ENCODE measurements around the gene IDH3B. TPM values are rescaled to one million over a fixed set of nuclear protein-coding genes. Genes with fewer than 3 reads are reported as not detected.

Gene IDH3B
- total and polyA plus RNA-seq, 8 donors = 27.3 to 83.3 (median 34.8) TPM

DNA sequence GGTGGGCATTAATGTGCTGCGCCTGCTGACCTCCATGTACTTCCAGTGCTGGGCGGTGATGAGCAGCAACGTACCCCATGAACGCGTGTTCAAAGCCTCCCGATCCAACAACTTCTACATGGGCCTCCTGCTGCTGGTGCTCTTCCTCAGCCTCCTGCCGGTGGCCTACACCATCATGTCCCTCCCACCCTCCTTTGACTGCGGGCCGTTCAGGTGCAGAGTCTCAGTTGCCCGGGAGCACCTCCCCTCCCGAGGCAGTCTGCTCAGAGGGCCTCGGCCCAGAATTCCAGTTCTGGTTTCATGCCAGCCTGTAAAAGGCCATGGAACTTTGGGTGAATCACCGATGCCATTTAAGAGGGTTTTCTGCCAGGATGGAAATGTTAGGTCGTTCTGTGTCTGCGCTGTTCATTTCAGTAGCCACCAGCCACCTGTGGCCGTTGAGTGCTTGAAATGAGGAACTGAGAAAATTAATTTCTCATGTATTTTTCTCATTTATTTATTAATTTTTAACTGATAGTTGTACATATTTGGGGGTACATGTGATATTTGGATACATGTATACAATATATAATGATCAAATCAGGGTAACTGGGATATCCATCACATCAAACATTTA is 46.8 kb downstream of the IDH3B start:
- no peak for ATAC-seq
- 77 to 79% methylated on average over 16 of the region's 16 CpGs for WGBS, 2 donors
- intact Hi-C loops (cut with DNase I) = no loop called here

DNA sequence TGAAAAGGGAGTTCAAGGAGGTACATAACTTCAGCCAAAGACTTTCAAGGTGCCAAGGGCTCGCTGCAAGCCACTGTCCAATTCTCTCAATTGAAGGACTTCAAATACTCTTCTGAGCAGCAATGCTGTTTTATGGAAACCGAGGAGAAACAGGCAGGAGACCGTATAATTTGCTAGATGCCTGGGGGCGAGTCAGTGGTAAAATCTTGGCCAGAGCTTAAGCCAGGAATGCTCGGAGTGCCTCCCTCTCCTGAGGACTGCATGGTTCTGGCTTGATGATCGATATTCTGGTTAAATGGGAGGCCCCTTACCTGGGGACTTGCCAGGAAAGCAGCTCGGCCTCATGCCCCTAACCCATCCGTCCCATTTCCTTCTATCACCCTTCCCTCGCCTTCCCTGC is 47.4 kb downstream of the IDH3B start:
- WGBS, 2 donors = 64% methylated on average over 9 of the region's 9 CpGs
- Histone ChIP-seq H3K4me3 (no peak overlapping the region), H3K9me3 (no peaks in the 10 kb centered on the region), H3K27ac (no peak overlapping the region), H3K36me3 (no peaks in the 10 kb centered on the region), H3K4me1 (no peaks in the 10 kb centered on the region), H3K27me3 (no peaks in the 10 kb centered on the region)
- TF ChIP-seq, protein P1, sequence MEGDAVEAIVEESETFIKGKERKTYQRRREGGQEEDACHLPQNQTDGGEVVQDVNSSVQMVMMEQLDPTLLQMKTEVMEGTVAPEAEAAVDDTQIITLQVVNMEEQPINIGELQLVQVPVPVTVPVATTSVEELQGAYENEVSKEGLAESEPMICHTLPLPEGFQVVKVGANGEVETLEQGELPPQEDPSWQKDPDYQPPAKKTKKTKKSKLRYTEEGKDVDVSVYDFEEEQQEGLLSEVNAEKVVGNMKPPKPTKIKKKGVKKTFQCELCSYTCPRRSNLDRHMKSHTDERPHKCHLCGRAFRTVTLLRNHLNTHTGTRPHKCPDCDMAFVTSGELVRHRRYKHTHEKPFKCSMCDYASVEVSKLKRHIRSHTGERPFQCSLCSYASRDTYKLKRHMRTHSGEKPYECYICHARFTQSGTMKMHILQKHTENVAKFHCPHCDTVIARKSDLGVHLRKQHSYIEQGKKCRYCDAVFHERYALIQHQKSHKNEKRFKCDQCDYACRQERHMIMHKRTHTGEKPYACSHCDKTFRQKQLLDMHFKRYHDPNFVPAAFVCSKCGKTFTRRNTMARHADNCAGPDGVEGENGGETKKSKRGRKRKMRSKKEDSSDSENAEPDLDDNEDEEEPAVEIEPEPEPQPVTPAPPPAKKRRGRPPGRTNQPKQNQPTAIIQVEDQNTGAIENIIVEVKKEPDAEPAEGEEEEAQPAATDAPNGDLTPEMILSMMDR (IDR thresholded peaks at IDR 0.05) = no peak
- no peak for ATAC-seq
- intact Hi-C loops (cut with DNase I) = no loop called here
- no peak for DNase-seq
- no peak for FAIRE-seq

More for the DNA sequence above, 46.8 kb downstream of the IDH3B start:
- Histone ChIP-seq H3K9me3 (no peaks in the 10 kb centered on the region), H3K36me3 (no peaks in the 10 kb centered on the region), H3K27ac (no peak overlapping the region), H3K4me3 (no peak overlapping the region), H3K27me3 (no peaks in the 10 kb centered on the region), H3K4me1 (no peaks in the 10 kb centered on the region)
- no peak for FAIRE-seq
- DNase-seq = no peak
- TF ChIP-seq, protein P1 (IDR thresholded peaks at IDR 0.05) = no peak

DNA sequence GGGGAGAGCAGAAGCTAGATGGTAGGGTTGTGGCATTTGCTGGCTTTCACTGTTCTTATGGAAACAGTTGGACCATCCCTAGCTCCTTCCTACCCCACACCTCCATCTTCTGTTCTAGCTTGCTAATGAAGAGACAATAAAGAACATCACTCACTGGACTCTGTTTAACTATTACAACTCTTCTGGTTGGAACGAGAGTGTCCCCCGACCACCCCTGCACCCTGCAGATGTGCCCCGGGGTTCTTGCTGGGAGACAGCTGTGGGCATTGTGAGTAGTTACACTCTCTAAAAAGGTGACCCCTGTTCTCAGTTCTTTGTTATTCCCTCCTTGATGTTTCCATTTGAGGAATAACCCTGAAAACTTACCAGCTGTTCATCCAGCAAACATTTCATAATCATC is 51.9 kb downstream of the IDH3B start:
- 66 to 73% methylated on average over 3 of the region's 3 CpGs for WGBS, 2 donors
- FAIRE-seq = no peak
- no peak for ATAC-seq
- Histone ChIP-seq H3K27me3 (no peaks in the 10 kb centered on the region), H3K9me3 (no peaks in the 10 kb centered on the region), H3K4me1 (no peaks in the 10 kb centered on the region), H3K27ac (no peak overlapping the region), H3K36me3 (no peaks in the 10 kb centered on the region), H3K4me3 (no peak overlapping the region)
- TF ChIP-seq, protein P1 (IDR thresholded peaks at IDR 0.05) = no peak
- intact Hi-C loops (cut with DNase I) = no loop called here
- no peak for DNase-seq

DNA sequence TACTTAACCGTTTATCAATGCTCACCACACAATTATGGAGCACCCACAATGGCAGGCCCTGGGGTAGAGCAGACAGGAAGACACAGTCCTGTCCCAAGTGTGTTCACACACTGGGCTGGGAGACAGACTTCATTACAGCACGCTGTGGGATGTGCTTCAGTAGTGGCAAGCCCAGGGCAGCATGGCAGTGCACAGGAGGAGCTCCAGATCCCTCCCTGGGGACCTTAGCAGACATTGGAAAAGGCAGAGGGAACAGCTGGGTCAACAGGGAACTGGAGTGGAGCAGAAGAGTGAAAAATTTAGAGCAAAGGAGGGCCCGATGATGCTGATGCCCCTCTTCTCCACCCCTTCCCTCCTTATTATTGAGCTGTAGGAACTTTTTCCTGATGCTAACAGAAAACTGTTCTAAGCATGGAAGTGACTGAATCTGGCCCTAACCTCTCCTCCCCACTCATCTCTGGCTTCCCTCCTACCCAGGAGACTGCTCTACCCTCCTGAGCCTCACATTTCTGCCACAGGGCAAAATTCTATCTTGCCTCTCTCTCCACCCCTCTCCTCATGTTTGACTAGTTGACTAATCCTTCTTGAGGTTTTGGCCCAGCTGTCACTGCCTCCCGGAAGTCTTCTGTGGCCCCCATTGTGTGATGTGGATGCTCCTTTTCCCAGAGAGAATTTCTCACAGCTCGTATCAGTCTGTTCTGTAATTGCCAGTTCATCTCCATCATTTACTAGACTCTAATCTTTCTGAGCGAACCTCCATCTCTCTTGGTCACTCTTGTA is 52.9 kb downstream of the IDH3B start:
- ATAC-seq (no peak), DNase-seq (no peak), FAIRE-seq (no peak)
- Histone ChIP-seq H3K27me3 (no peaks in the 10 kb centered on the region), H3K9me3 (no peaks in the 10 kb centered on the region), H3K4me1 (no peaks in the 10 kb centered on the region), H3K4me3 (no peak overlapping the region), H3K27ac (no peak overlapping the region), H3K36me3 (no peaks in the 10 kb centered on the region)
- intact Hi-C loops (cut with DNase I) = no loop called here
- 44 to 53% methylated on average over 6 of the region's 6 CpGs for WGBS, 2 donors
- TF ChIP-seq, protein P1 (IDR thresholded peaks at IDR 0.05) = no peak

DNA sequence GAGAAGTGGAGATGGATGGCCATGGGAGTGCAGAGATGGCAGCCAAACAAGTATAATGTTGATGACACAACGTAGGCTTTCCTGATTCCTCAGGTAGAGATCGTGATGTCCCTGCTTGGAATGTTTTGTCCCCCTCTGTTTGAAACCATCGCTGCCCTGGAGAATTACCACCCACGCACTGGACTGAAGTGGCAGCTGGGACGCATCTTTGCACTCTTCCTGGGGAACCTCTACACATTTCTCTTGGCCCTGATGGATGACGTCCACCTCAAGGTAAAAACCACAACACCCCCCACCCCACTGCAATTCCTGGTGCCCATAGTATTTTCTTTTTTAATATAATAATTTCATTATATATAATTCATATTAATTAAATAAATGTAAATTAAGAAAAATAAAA is 53.7 kb downstream of the IDH3B start:
- DNase-seq = no peak
- Histone ChIP-seq H3K9me3 (no peaks in the 10 kb centered on the region), H3K27ac (no peak overlapping the region), H3K27me3 (no peaks in the 10 kb centered on the region), H3K4me3 (no peak overlapping the region), H3K4me1 (no peaks in the 10 kb centered on the region), H3K36me3 (no peaks in the 10 kb centered on the region)
- intact Hi-C loops (cut with DNase I) = no loop called here
- FAIRE-seq = no peak
- no peak for ATAC-seq
- 64 to 84% methylated on average over 6 of the region's 6 CpGs for WGBS, 2 donors
- TF ChIP-seq, protein P1 (IDR thresholded peaks at IDR 0.05) = no peak
